Measurements from ENCODE around the gene CEP68.

The CEP68 gene

GRCh38 chr2:65057054-65057375 is 799 bp downstream of the CEP68 start:
- no peaks in the 10 kb centered on the region for H3K27me3 ChIP-seq (replicated peaks; ENCODE audit: control insufficient read depth, insufficient read depth, low read length, poor library complexity, severe bottlenecking)
- peak overlapping the region; percentile 77 for H3K4me3 ChIP-seq (ENCODE audit: insufficient read depth, low read depth, low read length, poor library complexity, severe bottlenecking)
- DNase-seq = no peak
- no peaks in the 10 kb centered on the region for H3K9me3 ChIP-seq (ENCODE audit: control insufficient read depth, low read length)
- H3K4me1 ChIP-seq (ENCODE audit: control insufficient read depth, insufficient read depth, low read length, poor library complexity, severe bottlenecking) = peaks cover 15% of the 10 kb centered on the region
- no peaks in the 10 kb centered on the region for H3K36me3 ChIP-seq (ENCODE audit: control insufficient read depth, insufficient read depth, low read length)
- peak overlapping the region; percentile 70 for H3K27ac ChIP-seq (ENCODE audit: insufficient read depth, low read length, poor library complexity, severe bottlenecking)

GRCh38 chr2:65057391-65058052 is 1.3 kb downstream of the CEP68 start:
- peak overlapping the region; percentile 70 for H3K27ac ChIP-seq (ENCODE audit: insufficient read depth, low read length, poor library complexity, severe bottlenecking)
- H3K4me1 ChIP-seq (ENCODE audit: control insufficient read depth, insufficient read depth, low read length, poor library complexity, severe bottlenecking) = peaks cover 15% of the 10 kb centered on the region
- no peaks in the 10 kb centered on the region for H3K9me3 ChIP-seq (ENCODE audit: control insufficient read depth, low read length)

GRCh38 chr2:65059071-65059470 is 2.9 kb downstream of the CEP68 start:
- Histone ChIP-seq H3K4me3 (ENCODE audit: insufficient read depth, low read depth, low read length, poor library complexity, severe bottlenecking) (no peak overlapping the region), H3K27ac (ENCODE audit: insufficient read depth, low read length, poor library complexity, severe bottlenecking) (no peak overlapping the region), H3K4me1 (ENCODE audit: control insufficient read depth, insufficient read depth, low read length, poor library complexity, severe bottlenecking) (peaks cover 15% of the 10 kb centered on the region)

More at GRCh38 chr2:65057391-65058052, 1.3 kb downstream of the CEP68 start:
- peak; percentile 14 to 53 (median 37) for DNase-seq
- no peaks in the 10 kb centered on the region for H3K27me3 ChIP-seq (replicated peaks; ENCODE audit: control insufficient read depth, insufficient read depth, low read length, poor library complexity, severe bottlenecking)
- H3K4me3 ChIP-seq (ENCODE audit: insufficient read depth, low read depth, low read length, poor library complexity, severe bottlenecking) = peak overlapping the region; percentile 77
- H3K36me3 ChIP-seq (ENCODE audit: control insufficient read depth, insufficient read depth, low read length) = no peaks in the 10 kb centered on the region

GRCh38 chr2:65061146-65061909 is 5.1 kb downstream of the CEP68 start:
- DNase-seq = no peak
- no peak overlapping the region for H3K27ac ChIP-seq (ENCODE audit: insufficient read depth, low read length, poor library complexity, severe bottlenecking)
- no peak overlapping the region for H3K4me3 ChIP-seq (ENCODE audit: insufficient read depth, low read depth, low read length, poor library complexity, severe bottlenecking)
- peaks cover 18% of the 10 kb centered on the region for H3K4me1 ChIP-seq (ENCODE audit: control insufficient read depth, insufficient read depth, low read length, poor library complexity, severe bottlenecking)
- H3K36me3 ChIP-seq (ENCODE audit: control insufficient read depth, insufficient read depth, low read length) = no peaks in the 10 kb centered on the region
- no peaks in the 10 kb centered on the region for H3K9me3 ChIP-seq (ENCODE audit: control insufficient read depth, low read length)
- no peaks in the 10 kb centered on the region for H3K27me3 ChIP-seq (replicated peaks; ENCODE audit: control insufficient read depth, insufficient read depth, low read length, poor library complexity, severe bottlenecking)

More at GRCh38 chr2:65059071-65059470, 2.9 kb downstream of the CEP68 start:
- no peaks in the 10 kb centered on the region for H3K9me3 ChIP-seq (ENCODE audit: control insufficient read depth, low read length)
- no peak for DNase-seq
- no peaks in the 10 kb centered on the region for H3K36me3 ChIP-seq (ENCODE audit: control insufficient read depth, insufficient read depth, low read length)
- no peaks in the 10 kb centered on the region for H3K27me3 ChIP-seq (replicated peaks; ENCODE audit: control insufficient read depth, insufficient read depth, low read length, poor library complexity, severe bottlenecking)

- Histone ChIP-seq H3K36me3 (ENCODE audit: control insufficient read depth, insufficient read depth, low read length) (no peaks in the 10 kb centered on the region), H3K27me3 (replicated peaks; ENCODE audit: control insufficient read depth, insufficient read depth, low read length, poor library complexity, severe bottlenecking) (no peaks in the 10 kb centered on the region), H3K9me3 (ENCODE audit: control insufficient read depth, low read length) (no peaks in the 10 kb centered on the region), H3K4me3 (ENCODE audit: insufficient read depth, low read depth, low read length, poor library complexity, severe bottlenecking) (no peak overlapping the region), H3K4me1 (ENCODE audit: control insufficient read depth, insufficient read depth, low read length, poor library complexity, severe bottlenecking) (peaks cover 17% of the 10 kb centered on the region), H3K27ac (ENCODE audit: insufficient read depth, low read length, poor library complexity, severe bottlenecking) (no peak overlapping the region)
- no peak for DNase-seq
These were observed 5.7 kb downstream of the CEP68 start for GRCh38 chr2:65061910-65062339.

- no peaks in the 10 kb centered on the region for H3K36me3 ChIP-seq (ENCODE audit: control insufficient read depth, insufficient read depth, low read length)
- no peak overlapping the region for H3K27ac ChIP-seq (ENCODE audit: insufficient read depth, low read length, poor library complexity, severe bottlenecking)
- no peak for DNase-seq
- H3K9me3 ChIP-seq (ENCODE audit: control insufficient read depth, low read length) = no peaks in the 10 kb centered on the region
- no peaks in the 10 kb centered on the region for H3K27me3 ChIP-seq (replicated peaks; ENCODE audit: control insufficient read depth, insufficient read depth, low read length, poor library complexity, severe bottlenecking)
- H3K4me3 ChIP-seq (ENCODE audit: insufficient read depth, low read depth, low read length, poor library complexity, severe bottlenecking) = no peak overlapping the region
- H3K4me1 ChIP-seq (ENCODE audit: control insufficient read depth, insufficient read depth, low read length, poor library complexity, severe bottlenecking) = peaks cover 14% of the 10 kb centered on the region
These were observed 6.9 kb downstream of the CEP68 start for GRCh38 chr2:65062843-65063825.

GRCh38 chr2:65064728-65065552 is 8.7 kb downstream of the CEP68 start:
- no peak overlapping the region for H3K27ac ChIP-seq (ENCODE audit: insufficient read depth, low read length, poor library complexity, severe bottlenecking)
- H3K4me1 ChIP-seq (ENCODE audit: control insufficient read depth, insufficient read depth, low read length, poor library complexity, severe bottlenecking) = peaks cover 13% of the 10 kb centered on the region
- peaks cover 3% of the 10 kb centered on the region for H3K36me3 ChIP-seq (ENCODE audit: control insufficient read depth, insufficient read depth, low read length)
- DNase-seq = peak in 1 of 3 donors; percentile 15
- no peaks in the 10 kb centered on the region for H3K9me3 ChIP-seq (ENCODE audit: control insufficient read depth, low read length)
- H3K4me3 ChIP-seq (ENCODE audit: insufficient read depth, low read depth, low read length, poor library complexity, severe bottlenecking) = no peak overlapping the region
- H3K27me3 ChIP-seq (replicated peaks; ENCODE audit: control insufficient read depth, insufficient read depth, low read length, poor library complexity, severe bottlenecking) = no peaks in the 10 kb centered on the region

- Histone ChIP-seq H3K27me3 (replicated peaks; ENCODE audit: control insufficient read depth, insufficient read depth, low read length, poor library complexity, severe bottlenecking) (no peaks in the 10 kb centered on the region), H3K4me3 (ENCODE audit: insufficient read depth, low read depth, low read length, poor library complexity, severe bottlenecking) (no peak overlapping the region), H3K27ac (ENCODE audit: insufficient read depth, low read length, poor library complexity, severe bottlenecking) (no peak overlapping the region), H3K4me1 (ENCODE audit: control insufficient read depth, insufficient read depth, low read length, poor library complexity, severe bottlenecking) (peaks cover 13% of the 10 kb centered on the region), H3K9me3 (ENCODE audit: control insufficient read depth, low read length) (no peaks in the 10 kb centered on the region), H3K36me3 (ENCODE audit: control insufficient read depth, insufficient read depth, low read length) (peaks cover 23% of the 10 kb centered on the region)
- no peak for DNase-seq
These were observed 11.8 kb downstream of the CEP68 start for GRCh38 chr2:65067806-65068553.

GRCh38 chr2:65069439-65069824 is 13.2 kb downstream of the CEP68 start:
- Histone ChIP-seq H3K36me3 (ENCODE audit: control insufficient read depth, insufficient read depth, low read length) (peaks cover 32% of the 10 kb centered on the region), H3K9me3 (ENCODE audit: control insufficient read depth, low read length) (no peaks in the 10 kb centered on the region), H3K4me1 (ENCODE audit: control insufficient read depth, insufficient read depth, low read length, poor library complexity, severe bottlenecking) (peaks cover 13% of the 10 kb centered on the region), H3K27ac (ENCODE audit: insufficient read depth, low read length, poor library complexity, severe bottlenecking) (no peak overlapping the region), H3K4me3 (ENCODE audit: insufficient read depth, low read depth, low read length, poor library complexity, severe bottlenecking) (no peak overlapping the region), H3K27me3 (replicated peaks; ENCODE audit: control insufficient read depth, insufficient read depth, low read length, poor library complexity, severe bottlenecking) (no peaks in the 10 kb centered on the region)
- DNase-seq = no peak

All from effector memory CD4-positive, alpha-beta T cell (primary cell).